Nephron (organoid): ENCODE results near the gene RNF44.

Experiments
- H3K27ac Mint-ChIP-seq, 3 experiments: 2 replicates each; pipeline ENCODE4 v1.8.0; 2020; ENCODE audit warnings: mixed read lengths in 3 of 3, mild to moderate bottlenecking in 2 of 3, moderate library complexity in 1 of 3
- H3K27me3 Mint-ChIP-seq: 2 replicates; pipeline ENCODE4 v1.8.0; 2021; ENCODE audit warnings: low read depth, mild to moderate bottlenecking, moderate library complexity, mixed read lengths
- H3K36me3 Mint-ChIP-seq: 2 replicates; pipeline ENCODE4 v1.8.0; 2020; ENCODE audit warnings: low read depth, mixed read lengths
- H3K4me1 Mint-ChIP-seq: 2 replicates; pipeline ENCODE4 v1.8.0; 2020; ENCODE audit warnings: mixed read lengths
- H3K4me3 Mint-ChIP-seq, 3 experiments: 2 replicates each; pipeline ENCODE4 v1.8.0; 2020; ENCODE audit warnings: mild to moderate bottlenecking in 3 of 3, mixed read lengths in 3 of 3, moderate library complexity in 2 of 3
- H3K9me3 Mint-ChIP-seq: 2 replicates; pipeline ENCODE4 v1.8.0; 2020; ENCODE audit warnings: mixed read lengths
- CTCF ChIP-seq, 3 experiments: fragments of 200-600 bp; sonication (generic); IDR thresholded peaks; one replicate each; pipeline ENCODE4 v1.5.0; 2021; ENCODE audit warnings: antibody characterized with exemption in 3 of 3; ENCODE audit not compliant: unreplicated experiment in 3 of 3

Gene RNF44

GRCh38 chr5:176570044-176570443 is 32.8 kb upstream of the RNF44 start:
- H3K27me3 Mint-ChIP-seq = peaks cover 25% of the 10 kb centered on the region
- no peaks in the 10 kb centered on the region for H3K36me3 Mint-ChIP-seq
- no peaks in the 10 kb centered on the region for H3K4me1 Mint-ChIP-seq
- no peaks in the 10 kb centered on the region for H3K9me3 Mint-ChIP-seq
- TF ChIP-seq CTCF (IDR thresholded peaks at IDR 0.05; ENCODE audit: unreplicated experiment in 3 of 3) = no peak
- H3K27ac Mint-ChIP-seq = no peak overlapping the region
- no peak overlapping the region for H3K4me3 Mint-ChIP-seq

- H3K9me3 Mint-ChIP-seq = no peaks in the 10 kb centered on the region
- no peak for TF ChIP-seq CTCF (IDR thresholded peaks at IDR 0.05; ENCODE audit: unreplicated experiment in 3 of 3)
- H3K27me3 Mint-ChIP-seq = peaks cover 20% of the 10 kb centered on the region
- no peaks in the 10 kb centered on the region for H3K4me1 Mint-ChIP-seq
- no peak overlapping the region for H3K27ac Mint-ChIP-seq
- no peaks in the 10 kb centered on the region for H3K36me3 Mint-ChIP-seq
- no peak overlapping the region for H3K4me3 Mint-ChIP-seq
These were observed 31.5 kb upstream of the RNF44 start for GRCh38 chr5:176568657-176569056.

GRCh38 chr5:176565760-176566288 is 28.6 kb upstream of the RNF44 start:
- H3K9me3 Mint-ChIP-seq = no peaks in the 10 kb centered on the region
- no peak overlapping the region for H3K4me3 Mint-ChIP-seq
- H3K4me1 Mint-ChIP-seq = no peaks in the 10 kb centered on the region
- TF ChIP-seq CTCF (IDR thresholded peaks at IDR 0.05; ENCODE audit: unreplicated experiment in 3 of 3) = no peak
- H3K27me3 Mint-ChIP-seq = peaks cover 14% of the 10 kb centered on the region
- H3K36me3 Mint-ChIP-seq = no peaks in the 10 kb centered on the region
- no peak overlapping the region for H3K27ac Mint-ChIP-seq

- no peak for TF ChIP-seq CTCF (IDR thresholded peaks at IDR 0.05; ENCODE audit: unreplicated experiment in 3 of 3)
- Mint-ChIP-seq H3K27ac (no peak overlapping the region), H3K4me3 (no peak overlapping the region), H3K4me1 (no peaks in the 10 kb centered on the region), H3K27me3 (peaks cover 14% of the 10 kb centered on the region), H3K36me3 (no peaks in the 10 kb centered on the region), H3K9me3 (no peaks in the 10 kb centered on the region)
These were observed 26.8 kb upstream of the RNF44 start for GRCh38 chr5:176564002-176564401.

GRCh38 chr5:176562189-176562588 is 25.0 kb upstream of the RNF44 start:
- no peak for TF ChIP-seq CTCF (IDR thresholded peaks at IDR 0.05; ENCODE audit: unreplicated experiment in 3 of 3)
- H3K36me3 Mint-ChIP-seq = no peaks in the 10 kb centered on the region
- H3K4me1 Mint-ChIP-seq = no peaks in the 10 kb centered on the region
- H3K27me3 Mint-ChIP-seq = peaks cover 10% of the 10 kb centered on the region
- H3K4me3 Mint-ChIP-seq = no peak overlapping the region
- H3K27ac Mint-ChIP-seq = no peak overlapping the region
- no peaks in the 10 kb centered on the region for H3K9me3 Mint-ChIP-seq

- peaks cover 10% of the 10 kb centered on the region for H3K27me3 Mint-ChIP-seq
- H3K4me3 Mint-ChIP-seq = no peak overlapping the region
- no peaks in the 10 kb centered on the region for H3K9me3 Mint-ChIP-seq
- H3K27ac Mint-ChIP-seq = no peak overlapping the region
- no peak for TF ChIP-seq CTCF (IDR thresholded peaks at IDR 0.05; ENCODE audit: unreplicated experiment in 3 of 3)
- no peaks in the 10 kb centered on the region for H3K4me1 Mint-ChIP-seq
- no peaks in the 10 kb centered on the region for H3K36me3 Mint-ChIP-seq
These were observed 24.1 kb upstream of the RNF44 start for GRCh38 chr5:176561259-176561658.
